Tibial nerve (tissue), 4 donors: ENCODE results near the gene SLIT3.

ENCODE experiments used
- EP300 ChIP-seq, 2 donors: sonication (generic); formaldehyde crosslinking; IDR thresholded peaks; one replicate each; pipeline ENCODE4 v1.6.1; 2017; ENCODE audit warnings: antibody characterized with exemption in 2 of 2, mild to moderate bottlenecking in 1 of 2
- POLR2A ChIP-seq, 2 donors: fragments of 450-650 bp; IDR thresholded peaks; one replicate each; pipeline ENCODE4 v1.6.1; 2017; ENCODE audit warnings: antibody characterized with exemption in 2 of 2, mild to moderate bottlenecking in 2 of 2, moderate library complexity in 2 of 2
- TF ChIP-seq, protein P1 (sequence below), 5 experiments: fragments of 200-600 bp in 3 of 5; fragments of 450-650 bp in 2 of 5; sonication (generic) in 3 of 5; IDR thresholded peaks; one replicate each; pipeline ENCODE4 v1.5.1; 2016 to 2019; ENCODE audit warnings: antibody characterized with exemption in 5 of 5, mild to moderate bottlenecking in 3 of 5, moderate library complexity in 2 of 5

DNA sequence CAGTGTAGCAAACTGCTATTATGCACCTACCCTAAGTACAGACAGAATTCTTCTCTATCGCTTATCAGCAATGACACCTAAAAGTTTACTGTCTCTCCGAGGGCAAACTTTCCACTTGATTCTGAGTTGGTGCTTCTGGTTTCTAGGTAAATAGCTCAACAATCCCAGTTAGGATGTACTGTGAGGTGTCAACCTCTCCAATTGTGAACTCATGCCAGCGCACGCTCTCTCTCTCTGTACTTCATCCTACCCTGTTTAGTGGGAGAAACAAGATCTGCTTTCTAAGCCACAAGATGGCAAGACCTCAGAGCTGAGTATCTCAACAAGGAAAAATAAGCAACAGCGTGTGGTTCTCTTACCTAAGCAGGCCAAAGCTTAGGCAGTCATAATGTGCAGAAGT, 335.3 kb downstream of the SLIT3 start:
- TF ChIP-seq, protein P1, sequence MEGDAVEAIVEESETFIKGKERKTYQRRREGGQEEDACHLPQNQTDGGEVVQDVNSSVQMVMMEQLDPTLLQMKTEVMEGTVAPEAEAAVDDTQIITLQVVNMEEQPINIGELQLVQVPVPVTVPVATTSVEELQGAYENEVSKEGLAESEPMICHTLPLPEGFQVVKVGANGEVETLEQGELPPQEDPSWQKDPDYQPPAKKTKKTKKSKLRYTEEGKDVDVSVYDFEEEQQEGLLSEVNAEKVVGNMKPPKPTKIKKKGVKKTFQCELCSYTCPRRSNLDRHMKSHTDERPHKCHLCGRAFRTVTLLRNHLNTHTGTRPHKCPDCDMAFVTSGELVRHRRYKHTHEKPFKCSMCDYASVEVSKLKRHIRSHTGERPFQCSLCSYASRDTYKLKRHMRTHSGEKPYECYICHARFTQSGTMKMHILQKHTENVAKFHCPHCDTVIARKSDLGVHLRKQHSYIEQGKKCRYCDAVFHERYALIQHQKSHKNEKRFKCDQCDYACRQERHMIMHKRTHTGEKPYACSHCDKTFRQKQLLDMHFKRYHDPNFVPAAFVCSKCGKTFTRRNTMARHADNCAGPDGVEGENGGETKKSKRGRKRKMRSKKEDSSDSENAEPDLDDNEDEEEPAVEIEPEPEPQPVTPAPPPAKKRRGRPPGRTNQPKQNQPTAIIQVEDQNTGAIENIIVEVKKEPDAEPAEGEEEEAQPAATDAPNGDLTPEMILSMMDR (IDR thresholded peaks at IDR 0.05), result no peak
- no peak for TF ChIP-seq POLR2A (IDR thresholded peaks at IDR 0.05)
- TF ChIP-seq EP300 (IDR thresholded peaks at IDR 0.05), result no peak
